ENCODE results near the gene SLCO4A1. TPM values are rescaled to one million over a fixed set of nuclear protein-coding genes. Genes with fewer than 3 reads are reported as not detected.

The SLCO4A1 gene
- total RNA-seq, 1 donor = under 0.01 TPM

DNA sequence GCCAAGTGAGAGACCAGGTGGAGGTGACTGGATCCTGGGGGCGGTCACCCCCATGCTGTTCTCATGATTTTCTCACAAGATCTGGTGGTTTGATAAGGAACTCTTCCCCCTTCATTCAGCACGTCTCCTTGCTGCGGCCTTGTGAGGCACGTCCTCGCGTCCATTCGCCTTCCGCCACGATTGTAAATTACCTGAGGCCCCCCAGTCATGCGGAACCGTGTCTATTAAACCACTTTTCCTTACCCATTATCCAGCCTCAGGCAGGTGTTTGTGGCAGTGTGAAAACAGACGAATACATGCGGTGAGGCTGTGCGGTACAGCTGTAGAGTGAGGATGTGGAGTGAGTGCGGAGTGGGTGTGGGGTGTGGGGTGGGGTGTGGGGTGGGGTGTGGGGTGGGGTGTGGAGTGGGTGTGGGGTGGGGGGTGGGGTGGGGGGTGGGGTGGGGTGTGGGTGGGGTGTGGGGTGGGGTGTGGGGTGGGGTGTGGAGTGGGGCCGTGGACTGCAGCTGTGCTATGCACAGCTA lies 54.2 kb downstream of the SLCO4A1 start:
- Histone ChIP-seq H4K20me1 (ENCODE audit: insufficient read depth, low read length) (no peaks in the 10 kb centered on the region), H3K4me2 (ENCODE audit: insufficient read depth, low read length) (no peak overlapping the region), H3K36me3 (ENCODE audit: insufficient read depth, low read length) (no peaks in the 10 kb centered on the region), H3K27ac (ENCODE audit: low read depth, low read length) (no peak overlapping the region), H3K79me2 (ENCODE audit: insufficient read depth, low read length) (no peaks in the 10 kb centered on the region), H2AFZ (ENCODE audit: low read length) (no peak overlapping the region), H3K9me3 (ENCODE audit: low read depth, low read length) (no peaks in the 10 kb centered on the region), H3K4me3 (ENCODE audit: insufficient read depth, low read length) (no peak overlapping the region), H3K4me1 (ENCODE audit: insufficient read depth, low read length) (no peaks in the 10 kb centered on the region), H3K27me3 (ENCODE audit: insufficient read depth, low read length) (peaks cover 39% of the 10 kb centered on the region)
- DNase-seq (ENCODE audit: insufficient read length, low spot score, missing footprints) = no peak
- TF ChIP-seq, protein P1, sequence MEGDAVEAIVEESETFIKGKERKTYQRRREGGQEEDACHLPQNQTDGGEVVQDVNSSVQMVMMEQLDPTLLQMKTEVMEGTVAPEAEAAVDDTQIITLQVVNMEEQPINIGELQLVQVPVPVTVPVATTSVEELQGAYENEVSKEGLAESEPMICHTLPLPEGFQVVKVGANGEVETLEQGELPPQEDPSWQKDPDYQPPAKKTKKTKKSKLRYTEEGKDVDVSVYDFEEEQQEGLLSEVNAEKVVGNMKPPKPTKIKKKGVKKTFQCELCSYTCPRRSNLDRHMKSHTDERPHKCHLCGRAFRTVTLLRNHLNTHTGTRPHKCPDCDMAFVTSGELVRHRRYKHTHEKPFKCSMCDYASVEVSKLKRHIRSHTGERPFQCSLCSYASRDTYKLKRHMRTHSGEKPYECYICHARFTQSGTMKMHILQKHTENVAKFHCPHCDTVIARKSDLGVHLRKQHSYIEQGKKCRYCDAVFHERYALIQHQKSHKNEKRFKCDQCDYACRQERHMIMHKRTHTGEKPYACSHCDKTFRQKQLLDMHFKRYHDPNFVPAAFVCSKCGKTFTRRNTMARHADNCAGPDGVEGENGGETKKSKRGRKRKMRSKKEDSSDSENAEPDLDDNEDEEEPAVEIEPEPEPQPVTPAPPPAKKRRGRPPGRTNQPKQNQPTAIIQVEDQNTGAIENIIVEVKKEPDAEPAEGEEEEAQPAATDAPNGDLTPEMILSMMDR (IDR thresholded peaks at IDR 0.05; ENCODE audit: extremely low read depth, low read depth, low read length) = no peak

DNA sequence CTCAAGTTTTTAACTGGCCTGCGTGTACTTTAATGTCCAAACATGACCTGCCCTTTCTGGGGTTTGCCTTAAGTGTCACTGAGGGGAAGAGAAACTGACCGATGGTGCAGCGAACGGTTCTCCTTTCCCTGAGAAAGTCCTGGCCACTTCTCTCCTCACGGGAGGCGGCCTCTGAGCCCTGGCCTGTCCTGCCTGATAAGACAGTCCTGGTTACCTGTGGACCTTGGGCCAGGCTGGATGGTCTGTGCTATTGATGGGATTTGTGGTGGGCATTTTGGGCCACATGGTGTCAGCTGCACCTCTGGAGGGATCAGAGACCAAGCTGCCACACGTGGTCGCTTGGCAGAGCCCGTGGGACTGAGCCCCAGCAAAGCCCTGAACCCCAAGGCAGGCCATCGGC lies 54.7 kb downstream of the SLCO4A1 start:
- no peaks in the 10 kb centered on the region for H3K4me1 ChIP-seq (ENCODE audit: insufficient read depth, low read length)
- H4K20me1 ChIP-seq (ENCODE audit: insufficient read depth, low read length) = no peaks in the 10 kb centered on the region
- no peaks in the 10 kb centered on the region for H3K36me3 ChIP-seq (ENCODE audit: insufficient read depth, low read length)
- no peaks in the 10 kb centered on the region for H3K9me3 ChIP-seq (ENCODE audit: low read depth, low read length)
- H3K27ac ChIP-seq (ENCODE audit: low read depth, low read length) = no peak overlapping the region
- no peak overlapping the region for H2AFZ ChIP-seq (ENCODE audit: low read length)
- DNase-seq (ENCODE audit: insufficient read length, low spot score, missing footprints) = peak; percentile 73
- H3K79me2 ChIP-seq (ENCODE audit: insufficient read depth, low read length) = no peaks in the 10 kb centered on the region
- peaks cover 38% of the 10 kb centered on the region for H3K27me3 ChIP-seq (ENCODE audit: insufficient read depth, low read length)
- TF ChIP-seq, protein P1 (IDR thresholded peaks at IDR 0.05; ENCODE audit: extremely low read depth, low read depth, low read length) = no peak
- H3K4me3 ChIP-seq (ENCODE audit: insufficient read depth, low read length) = no peak overlapping the region
- H3K4me2 ChIP-seq (ENCODE audit: insufficient read depth, low read length) = no peak overlapping the region

DNA sequence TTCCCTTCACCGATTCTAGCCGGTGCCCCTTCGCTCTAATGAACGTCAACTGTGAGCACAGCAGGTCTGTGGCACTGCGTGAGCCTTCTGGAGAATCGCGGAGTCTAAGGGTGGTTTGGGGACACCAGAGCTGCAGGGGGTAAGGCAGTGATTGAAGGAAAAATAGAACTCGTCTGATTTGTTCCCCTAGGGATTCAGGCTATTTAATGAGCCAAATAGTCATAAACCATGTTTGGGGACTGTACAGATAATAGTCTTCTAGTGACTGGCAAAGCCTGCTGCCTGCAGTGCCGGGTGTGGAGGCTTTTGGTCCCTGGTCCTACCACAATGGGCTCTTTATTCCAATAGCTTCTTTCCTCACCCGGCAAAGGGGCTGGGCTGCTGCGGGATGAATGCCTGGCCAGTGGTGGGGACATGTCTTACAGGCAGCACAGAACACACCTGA lies 55.2 kb downstream of the SLCO4A1 start:
- no peak overlapping the region for H3K4me3 ChIP-seq (ENCODE audit: insufficient read depth, low read length)
- H3K79me2 ChIP-seq (ENCODE audit: insufficient read depth, low read length) = no peaks in the 10 kb centered on the region
- H3K4me2 ChIP-seq (ENCODE audit: insufficient read depth, low read length) = no peak overlapping the region
- H2AFZ ChIP-seq (ENCODE audit: low read length) = no peak overlapping the region
- H3K36me3 ChIP-seq (ENCODE audit: insufficient read depth, low read length) = no peaks in the 10 kb centered on the region
- peaks cover 34% of the 10 kb centered on the region for H3K27me3 ChIP-seq (ENCODE audit: insufficient read depth, low read length)
- H4K20me1 ChIP-seq (ENCODE audit: insufficient read depth, low read length) = no peaks in the 10 kb centered on the region
- H3K9me3 ChIP-seq (ENCODE audit: low read depth, low read length) = no peaks in the 10 kb centered on the region
- H3K4me1 ChIP-seq (ENCODE audit: insufficient read depth, low read length) = no peaks in the 10 kb centered on the region
- TF ChIP-seq, protein P1 (IDR thresholded peaks at IDR 0.05; ENCODE audit: extremely low read depth, low read depth, low read length) = no peak
- no peak for DNase-seq (ENCODE audit: insufficient read length, low spot score, missing footprints)
- H3K27ac ChIP-seq (ENCODE audit: low read depth, low read length) = no peak overlapping the region

DNA sequence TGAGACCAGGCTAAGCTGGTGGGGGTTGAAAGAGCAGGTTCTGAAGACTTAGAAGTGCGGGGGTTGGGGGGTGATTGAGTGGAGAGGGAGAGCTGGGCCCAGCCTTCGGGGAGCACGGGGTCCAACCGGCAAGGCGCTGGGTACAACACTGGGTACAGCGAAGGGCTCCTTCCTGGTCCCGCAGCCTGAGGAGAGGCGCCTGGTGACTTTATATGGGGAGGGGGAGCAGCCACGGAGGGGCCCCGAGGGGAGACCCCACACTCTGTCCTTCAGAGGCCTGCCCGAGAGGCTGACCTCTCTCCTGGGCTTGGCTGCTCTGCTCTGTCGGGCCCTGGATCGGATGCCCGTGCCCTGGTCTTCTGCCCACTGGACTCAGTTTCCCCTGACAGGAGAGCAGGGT lies 55.9 kb downstream of the SLCO4A1 start:
- H3K4me2 ChIP-seq (ENCODE audit: insufficient read depth, low read length) = no peak overlapping the region
- TF ChIP-seq, protein P1 (IDR thresholded peaks at IDR 0.05; ENCODE audit: extremely low read depth, low read depth, low read length) = no peak
- no peak overlapping the region for H3K27ac ChIP-seq (ENCODE audit: low read depth, low read length)
- DNase-seq (ENCODE audit: insufficient read length, low spot score, missing footprints) = no peak
- H4K20me1 ChIP-seq (ENCODE audit: insufficient read depth, low read length) = no peaks in the 10 kb centered on the region
- H2AFZ ChIP-seq (ENCODE audit: low read length) = no peak overlapping the region
- no peaks in the 10 kb centered on the region for H3K9me3 ChIP-seq (ENCODE audit: low read depth, low read length)
- H3K79me2 ChIP-seq (ENCODE audit: insufficient read depth, low read length) = no peaks in the 10 kb centered on the region
- no peak overlapping the region for H3K4me3 ChIP-seq (ENCODE audit: insufficient read depth, low read length)
- peaks cover 34% of the 10 kb centered on the region for H3K27me3 ChIP-seq (ENCODE audit: insufficient read depth, low read length)
- no peaks in the 10 kb centered on the region for H3K4me1 ChIP-seq (ENCODE audit: insufficient read depth, low read length)
- H3K36me3 ChIP-seq (ENCODE audit: insufficient read depth, low read length) = no peaks in the 10 kb centered on the region
